OCI-LY1 (cell line): Measurements from ENCODE around the gene LGALS8.

Experiments used
- H2AFZ ChIP-seq: fragments of 200-600 bp; sonication (generic), shearing (Covaris generic); 2 replicates; pipeline ENCODE4 v1.6.0; 2014; ENCODE audit warnings: antibody characterized with exemption, mild to moderate bottlenecking, low read length
- H3F3A ChIP-seq: fragments of 200-600 bp; sonication (generic), shearing (Covaris generic); 2 replicates; pipeline ENCODE4 v1.6.0; 2014; ENCODE audit warnings: mild to moderate bottlenecking, antibody characterized with exemption, low read length, moderate library complexity; ENCODE audit not compliant: insufficient read depth
- H3K27ac ChIP-seq: fragments of 200-600 bp; sonication (generic); 2 replicates; pipeline ENCODE4 v1.5.1; 2014; ENCODE audit warnings: low read length, mixed run types, mild to moderate bottlenecking, low read depth; ENCODE audit not compliant: poor library complexity, severe bottlenecking
- H3K27me3 ChIP-seq: fragments of 200-600 bp; sonication (generic); 2 replicates; pipeline ENCODE4 v1.6.0; 2014; ENCODE audit warnings: antibody characterized with exemption, mild to moderate bottlenecking, low read length, moderate library complexity; ENCODE audit not compliant: insufficient read depth
- H3K36me3 ChIP-seq: fragments of 200-600 bp; sonication (generic); 2 replicates; pipeline ENCODE4 v1.6.1; 2014; ENCODE audit warnings: mild to moderate bottlenecking, antibody characterized with exemption, low read length, moderate library complexity, mixed read lengths; ENCODE audit not compliant: insufficient read depth
- H3K4me1 ChIP-seq: fragments of 200-600 bp; sonication (generic); 2 replicates; pipeline ENCODE4 v1.5.1; 2014; ENCODE audit warnings: mild to moderate bottlenecking, low read length, moderate library complexity; ENCODE audit not compliant: insufficient read depth, severe bottlenecking
- H3K4me2 ChIP-seq: fragments of 200-600 bp; sonication (generic), shearing (Covaris generic); 2 replicates; pipeline ENCODE4 v1.6.1; 2014; ENCODE audit warnings: low read length
- H3K4me3 ChIP-seq: fragments of 200-600 bp; sonication (generic); 2 replicates; pipeline ENCODE4 v1.5.1; 2014; ENCODE audit warnings: low read length, low read depth, mild to moderate bottlenecking, mixed read lengths; ENCODE audit not compliant: poor library complexity, severe bottlenecking
- H3K79me2 ChIP-seq: fragments of 200-600 bp; shearing (Covaris generic); 2 replicates; pipeline ENCODE4 v1.6.1; 2016; ENCODE audit warnings: mixed run types, low read length, mixed read lengths; ENCODE audit not compliant: insufficient read depth
- H3K9ac ChIP-seq: fragments of 200-600 bp; sonication (generic), shearing (Covaris generic); 2 replicates; pipeline ENCODE4 v1.6.1; 2014; ENCODE audit warnings: mild to moderate bottlenecking, low read length, mixed read lengths
- H3K9me2 ChIP-seq: fragments of 200-600 bp; sonication (generic), shearing (Covaris generic); 2 replicates; pipeline ENCODE4 v1.6.1; 2014; ENCODE audit warnings: low read depth, mild to moderate bottlenecking, low read length, mixed read lengths
- H3K9me3 ChIP-seq: fragments of 200-600 bp; shearing (Covaris generic); 2 replicates; pipeline ENCODE4 v1.6.1; 2014; ENCODE audit warnings: low read length, mixed read lengths
- H4K20me1 ChIP-seq: fragments of 200-600 bp; sonication (generic), shearing (Covaris generic); 2 replicates; pipeline ENCODE4 v1.6.0; 2016; ENCODE audit warnings: mild to moderate bottlenecking, low read length; ENCODE audit not compliant: insufficient read depth
- CTCF ChIP-seq: fragments of 200-600 bp; sonication (generic), shearing (Covaris generic); IDR thresholded peaks from 2 replicates; pipeline ENCODE4 v1.5.1; 2017; ENCODE audit warnings: mild to moderate bottlenecking, antibody characterized with exemption, low read length, moderate library complexity, mixed read lengths
- EZH2 ChIP-seq: fragments of 200-600 bp; sonication (generic), shearing (Covaris generic); IDR thresholded peaks from 2 replicates; pipeline ENCODE4 v1.8.0; 2017; ENCODE audit warnings: borderline replicate concordance, mixed run types, mild to moderate bottlenecking, antibody characterized with exemption, low read length, moderate library complexity, mixed read lengths

Gene LGALS8

GRCh38 chr1:236558846-236559245 is 35.1 kb downstream of the LGALS8 start:
- H3F3A ChIP-seq: no peaks in the 10 kb centered on the region
- peaks cover 89% of the 10 kb centered on the region for H3K36me3 ChIP-seq
- no peak overlapping the region for H2AFZ ChIP-seq
- no peak overlapping the region for H3K9ac ChIP-seq
- H3K9me3 ChIP-seq: no peaks in the 10 kb centered on the region
- TF ChIP-seq EZH2 (no peak), CTCF (no peak)
- no peaks in the 10 kb centered on the region for H3K9me2 ChIP-seq
- H3K79me2 ChIP-seq: no peaks in the 10 kb centered on the region
- H3K27ac ChIP-seq: no peak overlapping the region
- no peak overlapping the region for H3K4me3 ChIP-seq
- no peak overlapping the region for H3K4me2 ChIP-seq
- H3K27me3 ChIP-seq: no peaks in the 10 kb centered on the region
- no peaks in the 10 kb centered on the region for H3K4me1 ChIP-seq
- no peaks in the 10 kb centered on the region for H4K20me1 ChIP-seq

GRCh38 chr1:236560213-236560771 is 36.5 kb downstream of the LGALS8 start:
- peak; percentile 11; the same call in 1 of the 2 replicates for TF ChIP-seq CTCF
- no peak for TF ChIP-seq EZH2

GRCh38 chr1:236561976-236562375 is 38.2 kb downstream of the LGALS8 start:
- TF ChIP-seq CTCF (no peak), EZH2 (no peak)
- Histone ChIP-seq H3K4me3 (no peak overlapping the region), H3K4me1 (no peaks in the 10 kb centered on the region), H3K36me3 (peaks cover 91% of the 10 kb centered on the region), H3K27ac (no peak overlapping the region), H3K9me3 (no peaks in the 10 kb centered on the region), H2AFZ (no peak overlapping the region), H4K20me1 (no peaks in the 10 kb centered on the region), H3F3A (no peaks in the 10 kb centered on the region), H3K9ac (no peak overlapping the region), H3K79me2 (no peaks in the 10 kb centered on the region), H3K4me2 (no peak overlapping the region), H3K9me2 (no peaks in the 10 kb centered on the region), H3K27me3 (no peaks in the 10 kb centered on the region)

More at GRCh38 chr1:236560213-236560771, 36.5 kb downstream of the LGALS8 start:
- Histone ChIP-seq H3K9me2 (no peaks in the 10 kb centered on the region), H3K9me3 (no peaks in the 10 kb centered on the region), H3K36me3 (peaks cover 91% of the 10 kb centered on the region), H3K4me1 (no peaks in the 10 kb centered on the region), H4K20me1 (no peaks in the 10 kb centered on the region), H3K4me3 (no peak overlapping the region), H3K27ac (no peak overlapping the region), H3K4me2 (no peak overlapping the region), H3K79me2 (no peaks in the 10 kb centered on the region), H3K9ac (no peak overlapping the region), H3K27me3 (no peaks in the 10 kb centered on the region), H3F3A (no peaks in the 10 kb centered on the region), H2AFZ (no peak overlapping the region)
